ENCODE measurements around the gene SH3PXD2B. TPM values are rescaled to one million over a fixed set of nuclear protein-coding genes. Genes with fewer than 3 reads are reported as not detected.

SH3PXD2B gene
- total RNA-seq, 1 donor: 46.7 TPM

DNA sequence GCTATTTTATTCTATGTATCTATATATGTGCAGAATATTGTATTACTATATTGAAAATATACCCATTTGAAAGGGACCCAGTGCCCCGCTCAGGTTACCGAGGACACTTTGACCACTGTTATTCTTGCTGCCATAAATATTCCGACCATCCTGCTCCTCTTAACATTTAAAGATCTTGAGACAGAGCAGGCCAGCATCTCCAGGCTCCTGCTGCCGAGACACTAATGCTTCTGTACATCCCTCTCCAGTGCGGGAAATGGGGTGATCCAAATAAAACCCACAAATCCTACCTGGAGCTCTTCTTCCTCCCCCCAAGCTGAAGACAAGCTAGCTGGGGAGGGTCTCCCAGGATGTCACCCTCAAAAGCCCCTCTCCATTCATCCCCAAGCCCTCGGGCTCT is 3.9 kb downstream of the SH3PXD2B start:
- H3K4me3 ChIP-seq (ENCODE audit: low read depth, low read length): peak overlapping the region; percentile 28
- TF ChIP-seq, protein P1, sequence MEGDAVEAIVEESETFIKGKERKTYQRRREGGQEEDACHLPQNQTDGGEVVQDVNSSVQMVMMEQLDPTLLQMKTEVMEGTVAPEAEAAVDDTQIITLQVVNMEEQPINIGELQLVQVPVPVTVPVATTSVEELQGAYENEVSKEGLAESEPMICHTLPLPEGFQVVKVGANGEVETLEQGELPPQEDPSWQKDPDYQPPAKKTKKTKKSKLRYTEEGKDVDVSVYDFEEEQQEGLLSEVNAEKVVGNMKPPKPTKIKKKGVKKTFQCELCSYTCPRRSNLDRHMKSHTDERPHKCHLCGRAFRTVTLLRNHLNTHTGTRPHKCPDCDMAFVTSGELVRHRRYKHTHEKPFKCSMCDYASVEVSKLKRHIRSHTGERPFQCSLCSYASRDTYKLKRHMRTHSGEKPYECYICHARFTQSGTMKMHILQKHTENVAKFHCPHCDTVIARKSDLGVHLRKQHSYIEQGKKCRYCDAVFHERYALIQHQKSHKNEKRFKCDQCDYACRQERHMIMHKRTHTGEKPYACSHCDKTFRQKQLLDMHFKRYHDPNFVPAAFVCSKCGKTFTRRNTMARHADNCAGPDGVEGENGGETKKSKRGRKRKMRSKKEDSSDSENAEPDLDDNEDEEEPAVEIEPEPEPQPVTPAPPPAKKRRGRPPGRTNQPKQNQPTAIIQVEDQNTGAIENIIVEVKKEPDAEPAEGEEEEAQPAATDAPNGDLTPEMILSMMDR (IDR thresholded peaks at IDR 0.05; ENCODE audit: insufficient read depth, low read length): no peak
- DNase-seq (ENCODE audit: low read depth): no peak

DNA sequence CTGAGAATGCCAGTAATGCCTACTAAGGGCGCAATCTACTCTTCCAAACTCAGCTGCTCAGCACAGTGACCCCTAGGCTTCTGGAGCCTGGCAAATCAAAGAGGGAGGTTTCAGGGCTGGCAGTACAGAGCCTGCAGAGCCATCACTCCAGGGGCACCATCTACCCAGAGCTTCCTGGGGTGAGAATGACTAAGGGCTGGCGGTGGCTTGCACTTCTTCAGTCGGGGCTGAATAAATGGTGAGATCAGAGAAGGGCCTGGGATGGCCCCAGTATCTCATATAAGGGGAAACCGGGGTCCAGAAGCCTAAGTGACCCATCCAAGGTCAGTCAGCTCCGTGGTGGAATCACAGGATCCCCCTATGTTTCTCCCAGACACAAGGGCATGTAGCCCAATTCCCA is 5.3 kb downstream of the SH3PXD2B start:
- no peak for DNase-seq (ENCODE audit: low read depth)
- TF ChIP-seq, protein P1 (IDR thresholded peaks at IDR 0.05; ENCODE audit: insufficient read depth, low read length): no peak
- no peak overlapping the region for H3K4me3 ChIP-seq (ENCODE audit: low read depth, low read length)

DNA sequence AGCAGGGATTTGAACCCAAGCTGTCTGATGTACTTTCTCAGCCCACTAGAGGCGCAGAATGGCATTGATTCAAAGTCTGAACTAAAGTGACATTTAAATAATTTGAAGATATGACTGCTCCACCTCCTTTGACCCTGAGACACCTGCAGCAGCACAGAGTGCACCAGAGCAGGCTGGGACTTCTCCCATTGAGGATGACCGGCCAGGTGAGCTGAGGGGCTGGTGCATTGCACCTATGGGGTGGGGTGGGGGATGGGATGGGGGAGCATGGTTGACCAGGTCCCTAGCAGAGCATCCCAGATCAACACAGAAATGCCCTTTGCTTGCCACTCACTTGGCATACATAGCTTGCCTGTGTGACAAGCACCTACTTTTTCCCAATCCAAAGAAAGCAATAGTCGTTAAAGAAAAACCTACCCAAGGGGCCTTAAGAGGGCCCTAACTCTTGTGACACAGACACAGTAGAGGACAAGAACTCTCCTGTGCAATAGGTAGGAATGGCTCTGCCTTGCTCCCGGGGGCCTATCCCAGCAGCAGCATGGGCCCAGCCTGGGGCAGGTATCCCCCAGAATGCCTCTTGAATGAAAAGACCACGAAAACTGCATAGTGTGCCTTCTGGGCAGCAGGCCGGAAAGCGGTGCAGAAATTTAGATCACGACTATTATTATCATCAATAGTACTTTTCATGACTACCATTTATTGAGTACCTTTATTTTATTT is 6.5 kb downstream of the SH3PXD2B start:
- no peak overlapping the region for H3K4me3 ChIP-seq (ENCODE audit: low read depth, low read length)
- DNase-seq (ENCODE audit: low read depth): no peak
- TF ChIP-seq, protein P1 (IDR thresholded peaks at IDR 0.05; ENCODE audit: insufficient read depth, low read length): no peak

DNA sequence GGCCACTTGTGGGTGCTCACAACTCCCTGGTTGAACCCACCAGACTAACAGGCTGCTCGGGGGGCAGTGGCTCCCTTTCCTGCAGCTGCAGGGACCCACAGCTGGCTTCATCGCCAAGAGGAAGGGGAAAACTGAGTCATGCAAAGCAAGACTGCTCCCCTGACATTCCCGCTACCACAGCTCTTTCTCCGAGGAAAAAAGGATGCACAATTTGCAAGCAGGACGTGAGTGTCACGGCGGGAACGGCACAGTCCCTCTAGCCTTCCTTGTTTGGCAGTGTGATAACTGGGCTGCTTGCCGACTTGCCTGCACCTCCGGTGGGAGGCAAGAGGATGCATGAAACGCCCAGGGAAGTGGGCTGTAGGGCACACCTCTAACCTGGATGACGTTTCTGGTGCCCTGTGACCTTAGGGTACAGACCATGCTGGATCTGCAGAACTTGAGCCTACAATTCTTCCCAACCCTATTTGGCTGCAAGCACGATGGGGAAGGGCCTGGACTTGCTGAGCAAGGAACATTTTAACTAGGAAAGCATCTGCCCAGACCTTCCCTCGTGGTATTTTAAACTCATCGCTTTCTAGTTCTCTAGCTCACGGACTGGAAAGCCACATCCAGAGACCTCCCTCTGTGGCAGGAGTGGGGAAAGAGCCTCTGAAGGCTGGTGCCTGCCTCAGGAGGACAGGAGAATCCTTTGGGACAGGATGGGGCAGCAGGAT is 7.8 kb downstream of the SH3PXD2B start:
- H3K4me3 ChIP-seq (ENCODE audit: low read depth, low read length): peak overlapping the region; percentile 10
- TF ChIP-seq, protein P1 (IDR thresholded peaks at IDR 0.05; ENCODE audit: insufficient read depth, low read length): no peak
- DNase-seq (ENCODE audit: low read depth): no peak

DNA sequence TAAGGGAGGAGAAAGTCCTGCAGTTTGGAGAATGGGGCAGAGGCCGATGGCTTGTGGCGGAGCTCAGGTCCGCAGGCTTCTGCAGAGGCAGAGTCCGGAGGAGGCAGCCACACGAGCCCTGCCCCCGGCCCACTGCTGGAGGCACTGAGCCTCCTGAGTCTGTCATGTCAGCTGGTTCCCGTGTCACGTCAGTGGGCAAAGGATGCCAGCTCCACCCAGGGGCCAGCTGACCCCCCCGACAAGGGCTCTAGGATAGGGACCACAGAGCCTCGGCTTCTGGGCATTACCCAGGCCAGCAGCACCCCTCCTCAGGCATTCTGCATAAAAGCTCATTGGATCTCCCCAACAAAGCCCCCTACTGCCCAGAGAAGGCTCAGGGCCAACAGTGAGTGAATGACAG is 8.5 kb downstream of the SH3PXD2B start:
- no peak overlapping the region for H3K4me3 ChIP-seq (ENCODE audit: low read depth, low read length)
- no peak for DNase-seq (ENCODE audit: low read depth)
- TF ChIP-seq, protein P1 (IDR thresholded peaks at IDR 0.05; ENCODE audit: insufficient read depth, low read length): no peak

DNA sequence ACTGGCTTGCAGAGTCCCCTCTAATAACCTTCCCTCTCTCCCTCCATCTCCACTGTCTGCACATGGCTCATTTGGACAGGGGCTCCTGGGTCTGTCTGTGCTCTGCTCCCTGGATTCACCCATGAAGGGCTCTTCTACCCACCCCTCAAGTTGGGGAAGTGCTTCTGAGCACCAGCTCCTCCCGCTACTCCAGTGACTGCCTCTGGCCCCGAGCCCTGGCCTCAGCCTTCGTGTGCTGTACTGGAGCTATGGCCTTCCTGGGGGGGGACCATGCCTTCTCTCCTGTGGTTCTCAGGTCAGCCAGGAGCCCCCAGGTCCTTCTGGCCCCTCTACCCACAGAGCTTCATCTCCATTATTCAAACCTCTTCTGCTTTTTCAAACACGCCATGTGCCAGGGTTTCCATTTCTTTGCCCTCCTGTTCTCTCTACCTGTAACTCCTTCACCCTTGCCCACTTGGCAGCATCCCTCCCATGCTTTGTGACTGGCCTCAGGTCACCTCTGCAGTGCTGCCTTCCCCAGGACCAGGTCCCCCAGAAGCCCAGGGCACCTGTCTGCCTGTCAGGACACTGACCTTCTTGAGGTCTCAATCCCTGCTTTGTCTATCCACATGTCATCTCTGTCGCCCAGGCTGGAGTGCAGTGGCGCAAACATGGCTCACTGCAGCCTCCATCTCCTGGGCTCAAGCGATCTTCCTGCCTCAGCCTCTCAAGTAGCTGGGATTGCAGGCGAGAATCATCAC is 9.5 kb downstream of the SH3PXD2B start:
- TF ChIP-seq, protein P1 (IDR thresholded peaks at IDR 0.05; ENCODE audit: insufficient read depth, low read length): no peak
- DNase-seq (ENCODE audit: low read depth): no peak
- H3K4me3 ChIP-seq (ENCODE audit: low read depth, low read length): no peak overlapping the region
